HEK293T (cell line): ENCODE measurements around the gene APLN.

Experiments
- CTCF ChIA-PET: fragments of 350-600 bp; formaldehyde crosslinking; extraction: SDS; loops from one replicate; lab custom pipeline; 2021; ENCODE audit warnings: antibody characterized with exemption, inconsistent platforms; lab: Yijun Ruan, JAX
- POLR2A ChIA-PET: fragments of 350-600 bp; formaldehyde crosslinking; extraction: SDS; loops from one replicate; lab custom pipeline; 2020; ENCODE audit warnings: antibody characterized with exemption, inconsistent platforms; lab: Yijun Ruan, JAX
- DNase-seq: peaks from one replicate; pipeline ENCODE4 v3.0.0; 2012; ENCODE audit warnings: mixed read lengths; ENCODE audit errors: extremely low spot score
- ARNT ChIP-seq: fragments of 450-650 bp; IDR thresholded peaks from 2 replicates; pipeline ENCODE4 v1.6.1; 2017; ENCODE audit warnings: mild to moderate bottlenecking
- BHLHE40 ChIP-seq: fragments of 450-650 bp; IDR thresholded peaks from 2 replicates; pipeline ENCODE4 v1.6.1; 2016; ENCODE audit warnings: mild to moderate bottlenecking, moderate library complexity, borderline replicate concordance
- CTBP1 ChIP-seq: fragments of 450-650 bp; IDR thresholded peaks from 2 replicates; pipeline ENCODE4 v1.6.1; 2016; ENCODE audit warnings: borderline replicate concordance
- ELF4 ChIP-seq: fragments of 450-650 bp; IDR thresholded peaks from 2 replicates; pipeline ENCODE4 v1.6.1; 2017; ENCODE audit warnings: antibody characterized with exemption
- FOXA1 ChIP-seq: fragments of 450-650 bp; IDR thresholded peaks from 2 replicates; pipeline ENCODE4 v1.6.1; 2016; ENCODE audit warnings: mild to moderate bottlenecking
- FOXK2 ChIP-seq: fragments of 450-650 bp; IDR thresholded peaks from 2 replicates; pipeline ENCODE4 v1.6.1; 2016; ENCODE audit warnings: mild to moderate bottlenecking
- FOXM1 ChIP-seq: fragments of 450-650 bp; IDR thresholded peaks from 2 replicates; pipeline ENCODE4 v1.6.1; 2017; ENCODE audit warnings: mild to moderate bottlenecking, borderline replicate concordance
- HDGF ChIP-seq: fragments of 450-650 bp; IDR thresholded peaks from 2 replicates; pipeline ENCODE4 v1.6.1; 2017; ENCODE audit warnings: antibody characterized with exemption, borderline replicate concordance
- L3MBTL2 ChIP-seq: fragments of 450-650 bp; conservative IDR thresholded peaks from 2 replicates; pipeline ENCODE4 v1.6.1; 2016; ENCODE audit warnings: mild to moderate bottlenecking
- LEF1 ChIP-seq: fragments of 450-650 bp; IDR thresholded peaks from 2 replicates; pipeline ENCODE4 v1.6.1; 2017; ENCODE audit warnings: mild to moderate bottlenecking, borderline replicate concordance
- NFRKB ChIP-seq: fragments of 450-650 bp; IDR thresholded peaks from 2 replicates; pipeline ENCODE4 v1.6.1; 2016; ENCODE audit warnings: mild to moderate bottlenecking, moderate library complexity
- PKNOX1 ChIP-seq: fragments of 450-650 bp; IDR thresholded peaks from 2 replicates; pipeline ENCODE4 v1.6.1; 2016
- SP1 ChIP-seq: fragments of 450-650 bp; IDR thresholded peaks from 2 replicates; pipeline ENCODE4 v1.6.1; 2017
- SUZ12 ChIP-seq: fragments of 450-650 bp; IDR thresholded peaks from 2 replicates; pipeline ENCODE4 v1.6.1; 2016; ENCODE audit warnings: mild to moderate bottlenecking
- TARDBP ChIP-seq: fragments of 450-650 bp; IDR thresholded peaks from 2 replicates; pipeline ENCODE4 v1.6.1; 2016
- ZNF384 ChIP-seq: fragments of 450-650 bp; IDR thresholded peaks from 2 replicates; pipeline ENCODE4 v1.6.1; 2016

Gene APLN

GRCh38 chrX:129617420-129617819, 37.3 kb downstream of the APLN start:
- TF ChIP-seq ZNF384 = no peak
- TF ChIP-seq ELF4 = no peak
- TF ChIP-seq BHLHE40 = no peak
- no peak for TF ChIP-seq L3MBTL2
- TF ChIP-seq SP1 = no peak
- no peak for TF ChIP-seq TARDBP
- no peak for TF ChIP-seq LEF1
- no peak for TF ChIP-seq HDGF
- no peak for TF ChIP-seq NFRKB
- TF ChIP-seq FOXA1 = no peak
- no peak for TF ChIP-seq ARNT
- DNase-seq = no peak
- CTCF ChIA-PET = interaction anchor here (1.0 to 2.3 kb wide), 2 partner anchors 10 to 16 kb away, joined by 3 to 7 read pairs; no protein-coding TSS in a partner anchor
- POLR2A ChIA-PET = no interaction called here

GRCh38 chrX:129614481-129615255, 40.1 kb downstream of the APLN start:
- TF ChIP-seq ARNT (no peak), LEF1 (no peak), CTBP1 (no peak), PKNOX1 (no peak), SP1 (no peak), ZNF384 (no peak), TARDBP (no peak), ELF4 (no peak), HDGF (no peak), FOXM1 (no peak), BHLHE40 (no peak)
- no peak for DNase-seq
- CTCF ChIA-PET = no interaction called here

GRCh38 chrX:129613596-129613995, 41.2 kb downstream of the APLN start:
- DNase-seq = no peak
- ChIA-PET POLR2A (no interaction called here), CTCF (interaction anchor here (0.6 kb wide), 1 partner anchor 196 kb away, joined by 7 read pairs; no protein-coding TSS in a partner anchor)
- no peak for TF ChIP-seq FOXK2
- no peak for TF ChIP-seq SUZ12
- no peak for TF ChIP-seq FOXM1
- no peak for TF ChIP-seq BHLHE40
- TF ChIP-seq NFRKB = no peak
- TF ChIP-seq LEF1 = no peak
- no peak for TF ChIP-seq SP1

More at GRCh38 chrX:129614481-129615255, 40.1 kb downstream of the APLN start:
- POLR2A ChIA-PET = no interaction called here

GRCh38 chrX:129612396-129612795, 42.4 kb downstream of the APLN start:
- ChIA-PET CTCF (interaction anchor here (1.1 to 1.2 kb wide), 2 partner anchors 114 to 144 kb away, joined by 3 read pairs; no protein-coding TSS in a partner anchor), POLR2A (no interaction called here)
- no peak for DNase-seq
- TF ChIP-seq L3MBTL2 = no peak
- TF ChIP-seq FOXA1 = no peak
- no peak for TF ChIP-seq HDGF
- no peak for TF ChIP-seq PKNOX1
- no peak for TF ChIP-seq BHLHE40
- TF ChIP-seq CTBP1 = no peak
- no peak for TF ChIP-seq ARNT
- TF ChIP-seq ELF4 = no peak
- TF ChIP-seq ZNF384 = no peak

- ChIA-PET POLR2A (no interaction called here), CTCF (interaction anchor here (1.0 to 3.3 kb wide), 3 partner anchors 117 to 287 kb away, joined by 3 to 22 read pairs (median 3); no protein-coding TSS in a partner anchor)
- no peak for DNase-seq
- TF ChIP-seq SP1 (no peak), FOXA1 (no peak), FOXM1 (no peak), BHLHE40 (no peak)
Observed at GRCh38 chrX:129609395-129609794, 45.4 kb downstream of the APLN start.

GRCh38 chrX:129608496-129608895, 46.3 kb downstream of the APLN start:
- POLR2A ChIA-PET = no interaction called here
- no peak for TF ChIP-seq HDGF

GRCh38 chrX:129606918-129607317, 47.8 kb downstream of the APLN start:
- POLR2A ChIA-PET = no interaction called here
- TF ChIP-seq FOXK2 (no peak), FOXM1 (no peak), SP1 (no peak), ELF4 (no peak), TARDBP (no peak), ZNF384 (no peak), LEF1 (no peak), CTBP1 (no peak), HDGF (no peak)
- peak; percentile 82 for DNase-seq
- CTCF ChIA-PET = interaction anchor here (0.7 to 2.0 kb wide), 2 partner anchors 11 to 147 kb away, joined by 3 to 8 read pairs; no protein-coding TSS in a partner anchor

More at GRCh38 chrX:129608496-129608895, 46.3 kb downstream of the APLN start:
- CTCF ChIA-PET = interaction anchor here (0.7 to 3.3 kb wide), 3 partner anchors 118 to 1308 kb away, joined by 3 to 22 read pairs (median 3); no protein-coding TSS in a partner anchor
- no peak for DNase-seq
